ENCODE measurements around the gene CPT1B.

CPT1B gene

GRCh38 chr22:50562523-50563412 lies 15.5 kb downstream of the CPT1B start, which contains the start of gene SYCE3:
TSS of gene SYCE3 (minus strand) at chr22:50562919. CDS start at chr22:50556405, 6,514 bp downstream.
- peak within 1 kb of the TSS; percentile 57 for H3K4me3 ChIP-seq (ENCODE audit: control insufficient read depth, low read depth, low read length)
- DNase-seq (ENCODE audit: low read depth) = peak; percentile 78
- TF ChIP-seq CTCF (conservative IDR thresholded peaks at IDR 0.05; ENCODE audit: control insufficient read depth, insufficient read depth, low read depth, low read length) = peak; percentile 52

- no peak for DNase-seq (ENCODE audit: low read depth)
- TF ChIP-seq CTCF (conservative IDR thresholded peaks at IDR 0.05; ENCODE audit: control insufficient read depth, insufficient read depth, low read depth, low read length) = no peak
- H3K4me3 ChIP-seq (ENCODE audit: control insufficient read depth, low read depth, low read length) = no peak overlapping the region
These were observed 16.5 kb downstream of the CPT1B start for GRCh38 chr22:50561401-50562358.

DNA sequence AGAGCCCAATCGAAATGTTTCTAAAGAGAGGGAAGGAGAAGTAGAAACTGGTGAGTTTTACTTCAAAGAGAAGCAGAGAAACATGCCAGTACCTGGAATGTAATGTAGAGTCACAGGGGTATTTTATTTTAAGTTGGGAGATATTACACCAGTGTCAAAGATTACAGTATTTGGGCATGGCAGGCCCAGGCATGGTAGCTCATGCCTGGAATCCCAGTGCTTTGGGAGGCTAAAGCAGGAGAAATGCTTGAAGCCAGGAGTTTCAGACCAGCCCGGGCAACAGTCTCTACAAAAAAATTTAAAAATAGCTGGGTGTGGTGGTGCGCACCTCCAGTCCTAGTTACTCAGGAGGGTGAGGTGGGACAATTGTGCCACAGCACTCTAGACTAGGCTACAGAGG lies 18.2 kb downstream of the CPT1B start:
- no peak for TF ChIP-seq CTCF (conservative IDR thresholded peaks at IDR 0.05; ENCODE audit: control insufficient read depth, insufficient read depth, low read depth, low read length)
- DNase-seq (ENCODE audit: low read depth) = no peak
- H3K4me3 ChIP-seq (ENCODE audit: control insufficient read depth, low read depth, low read length) = no peak overlapping the region

DNA sequence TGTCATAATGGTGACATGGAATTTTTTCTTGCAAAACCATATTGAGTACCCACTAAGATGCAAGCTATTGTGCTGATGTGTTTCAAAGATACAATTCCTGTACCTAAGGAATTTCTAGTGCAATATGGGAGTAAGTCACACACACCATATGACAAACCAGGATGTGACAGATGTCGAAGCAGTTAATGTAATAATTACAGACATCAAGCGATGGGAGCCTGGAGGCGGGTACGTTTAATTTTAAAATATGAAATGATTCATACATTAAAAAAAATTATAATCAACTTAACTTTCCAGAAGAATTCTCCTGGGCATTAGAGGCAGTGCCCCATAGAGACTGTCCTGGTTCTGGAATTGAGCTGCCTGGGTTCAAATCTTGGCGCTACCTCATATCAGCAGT lies 21.5 kb downstream of the CPT1B start:
- TF ChIP-seq CTCF (conservative IDR thresholded peaks at IDR 0.05; ENCODE audit: control insufficient read depth, insufficient read depth, low read depth, low read length) = no peak
- no peak overlapping the region for H3K4me3 ChIP-seq (ENCODE audit: control insufficient read depth, low read depth, low read length)
- DNase-seq (ENCODE audit: low read depth) = no peak

GRCh38 chr22:50553310-50553709 lies 24.9 kb downstream of the CPT1B start:
- no peak overlapping the region for H3K4me3 ChIP-seq (ENCODE audit: control insufficient read depth, low read depth, low read length)
- no peak for TF ChIP-seq CTCF (conservative IDR thresholded peaks at IDR 0.05; ENCODE audit: control insufficient read depth, insufficient read depth, low read depth, low read length)
- no peak for DNase-seq (ENCODE audit: low read depth)

DNA sequence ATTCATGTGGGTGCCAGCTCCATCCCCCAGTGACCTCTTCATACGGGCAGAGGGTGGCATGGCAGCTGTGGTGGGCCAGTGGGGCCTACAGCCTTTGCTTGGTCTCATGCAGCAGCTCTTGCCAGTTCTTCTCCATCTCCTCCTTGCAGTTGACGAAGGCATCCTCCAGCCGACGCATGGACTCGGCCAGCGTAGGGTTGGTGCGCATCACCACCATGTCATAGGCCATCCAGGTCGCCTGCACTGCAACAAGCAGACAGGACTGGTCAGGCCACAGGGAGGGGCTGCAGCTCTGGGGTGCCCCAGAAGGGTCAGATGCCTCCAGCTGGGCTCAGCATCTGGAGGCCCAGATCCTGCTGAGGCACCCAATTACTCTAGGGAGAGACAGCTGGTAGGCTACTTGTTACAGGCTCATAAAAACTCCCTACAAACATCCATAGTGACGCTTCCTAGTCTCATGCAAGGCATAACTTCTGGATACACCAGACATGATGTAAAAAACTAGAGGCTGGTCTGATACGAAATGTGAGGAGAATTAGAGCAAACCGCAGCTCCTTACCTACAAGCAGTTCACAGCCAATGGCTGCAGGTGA lies 27.0 kb downstream of the CPT1B start:
- DNase-seq (ENCODE audit: low read depth) = no peak
- H3K4me3 ChIP-seq (ENCODE audit: control insufficient read depth, low read depth, low read length) = no peak overlapping the region
- no peak for TF ChIP-seq CTCF (conservative IDR thresholded peaks at IDR 0.05; ENCODE audit: control insufficient read depth, insufficient read depth, low read depth, low read length)
